Measurements from ENCODE around the gene CX3CL1. TPM values are rescaled to one million over a fixed set of nuclear protein-coding genes. Genes with fewer than 3 reads are reported as not detected.

The CX3CL1 gene
- total RNA-seq, 1 experiment from 2014 or later: 1.7 TPM

DNA sequence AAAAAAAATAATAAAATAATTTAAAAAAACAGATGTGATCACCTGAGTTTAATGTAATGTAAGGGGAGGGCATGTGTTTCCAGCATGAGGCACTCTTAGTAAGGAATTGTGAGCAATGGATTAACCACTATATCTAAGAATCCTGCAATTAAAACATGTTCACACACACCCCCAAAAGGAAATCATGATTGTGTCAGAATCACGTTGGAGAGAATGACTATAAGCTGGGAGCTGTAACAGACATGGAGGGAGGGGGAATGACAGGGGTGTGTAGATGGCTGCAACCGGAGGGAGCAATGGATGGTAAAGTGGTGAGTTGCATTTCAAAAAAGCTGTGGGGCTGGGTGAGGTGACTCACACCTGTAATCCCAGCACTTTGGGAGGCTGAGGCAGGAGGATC, 27.3 kb upstream of the CX3CL1 start:
- no peak overlapping the region for H3K4me3 Mint-ChIP-seq
- Histone ChIP-seq H3K27me3 (ENCODE audit: insufficient read depth, low read length) (no peaks in the 10 kb centered on the region), H2BK12ac (ENCODE audit: insufficient read length, low read depth, low read length) (no peak overlapping the region), H3K27ac (ENCODE audit: insufficient read length, low read depth, low read length) (no peak overlapping the region), H4K5ac (ENCODE audit: insufficient read length, low read depth, low read length) (no peak overlapping the region), H2AK5ac (ENCODE audit: insufficient read length, low read length) (no peak overlapping the region), H3K4ac (ENCODE audit: low read depth, low read length) (no peak overlapping the region), H2BK5ac (ENCODE audit: insufficient read length, low read length) (no peak overlapping the region), H2BK20ac (ENCODE audit: low read depth, low read length, poor library complexity, severe bottlenecking) (no peak overlapping the region), H3K23me2 (ENCODE audit: insufficient read length, low read depth, low read length, poor library complexity, severe bottlenecking) (no peaks in the 10 kb centered on the region), H2BK120ac (ENCODE audit: low read depth, low read length, poor library complexity, severe bottlenecking) (no peak overlapping the region), H3T11ph (ENCODE audit: low read length) (no peak overlapping the region), H2BK15ac (ENCODE audit: low read depth, low read length) (no peak overlapping the region), H3K4me1 (ENCODE audit: insufficient read depth, low read length) (no peaks in the 10 kb centered on the region), H4K8ac (replicated peaks; ENCODE audit: insufficient read length, low read depth, low read length) (no peak overlapping the region), H3K4me2 (ENCODE audit: insufficient read depth, insufficient read length, low read length) (no peak overlapping the region), H3K56ac (ENCODE audit: insufficient read length, low read depth, low read length) (no peak overlapping the region), H2AFZ (ENCODE audit: low read length) (no peak overlapping the region), H3K18ac (ENCODE audit: insufficient read length, low read depth, low read length) (no peak overlapping the region), H4K20me1 (ENCODE audit: control insufficient read depth, insufficient read depth, insufficient read length) (no peaks in the 10 kb centered on the region), H3K79me2 (ENCODE audit: insufficient read depth, low read length) (no peaks in the 10 kb centered on the region), H3K9me3 (ENCODE audit: control insufficient read depth, low read depth, low read length) (no peaks in the 10 kb centered on the region), H3K9ac (ENCODE audit: extremely low read depth, insufficient read length, low read length) (no peak overlapping the region), H3K23ac (ENCODE audit: insufficient read length, low read depth, low read length) (no peak overlapping the region), H3K14ac (ENCODE audit: insufficient read depth, low read length) (no peak overlapping the region), H3K79me1 (ENCODE audit: insufficient read depth, low read depth, low read length, poor library complexity, severe bottlenecking) (no peaks in the 10 kb centered on the region), H4K91ac (ENCODE audit: insufficient read length, low read depth, low read length) (no peak overlapping the region)
- no peak overlapping the region for H3K27ac Mint-ChIP-seq
- H3K9me3 Mint-ChIP-seq: no peaks in the 10 kb centered on the region; a peak in 1 of 5 replicates
- H3K27me3 Mint-ChIP-seq (ENCODE audit: low read depth): peaks cover 28% of the 10 kb centered on the region
- WGBS (ENCODE audit: extremely low coverage, insufficient read length, low lambda C conversion rate): no CpG with 5 or more reads among the region's 2 CpGs
- TF ChIP-seq, protein P1, sequence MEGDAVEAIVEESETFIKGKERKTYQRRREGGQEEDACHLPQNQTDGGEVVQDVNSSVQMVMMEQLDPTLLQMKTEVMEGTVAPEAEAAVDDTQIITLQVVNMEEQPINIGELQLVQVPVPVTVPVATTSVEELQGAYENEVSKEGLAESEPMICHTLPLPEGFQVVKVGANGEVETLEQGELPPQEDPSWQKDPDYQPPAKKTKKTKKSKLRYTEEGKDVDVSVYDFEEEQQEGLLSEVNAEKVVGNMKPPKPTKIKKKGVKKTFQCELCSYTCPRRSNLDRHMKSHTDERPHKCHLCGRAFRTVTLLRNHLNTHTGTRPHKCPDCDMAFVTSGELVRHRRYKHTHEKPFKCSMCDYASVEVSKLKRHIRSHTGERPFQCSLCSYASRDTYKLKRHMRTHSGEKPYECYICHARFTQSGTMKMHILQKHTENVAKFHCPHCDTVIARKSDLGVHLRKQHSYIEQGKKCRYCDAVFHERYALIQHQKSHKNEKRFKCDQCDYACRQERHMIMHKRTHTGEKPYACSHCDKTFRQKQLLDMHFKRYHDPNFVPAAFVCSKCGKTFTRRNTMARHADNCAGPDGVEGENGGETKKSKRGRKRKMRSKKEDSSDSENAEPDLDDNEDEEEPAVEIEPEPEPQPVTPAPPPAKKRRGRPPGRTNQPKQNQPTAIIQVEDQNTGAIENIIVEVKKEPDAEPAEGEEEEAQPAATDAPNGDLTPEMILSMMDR (conservative IDR thresholded peaks at IDR 0.05): no peak
- no peaks in the 10 kb centered on the region for H3K4me1 Mint-ChIP-seq
- DNase-seq: no peak
- no peaks in the 10 kb centered on the region for H3K36me3 Mint-ChIP-seq (ENCODE audit: insufficient read depth in 1 of 3, low read depth in 3 of 3)

All from H9 (cell line).